Bronchial epithelial cell (primary cell): ENCODE results near the gene PITX3. TPM values are rescaled to one million over a fixed set of nuclear protein-coding genes. Genes with fewer than 3 reads are reported as not detected.
A peak's percentile ranks its signal among the peaks of the same experiment; 100 is the strongest.

Source experiments
- DNase-seq: peaks from one replicate; pipeline ENCODE4 v3.0.0-alpha.2; 2010; ENCODE audit warnings: low read depth
- FAIRE-seq: peaks from 2 replicates; lab custom pipeline; 2011; peaks lifted over from hg19 to GRCh38; lab: Jason Lieb, UNC
- H3K27me3 ChIP-seq: 2 replicates; pipeline ENCODE4 v1.5.1; 2011; ENCODE audit warnings: low read length; ENCODE audit not compliant: control insufficient read depth, insufficient read depth
- H3K36me3 ChIP-seq: 2 replicates; pipeline ENCODE4 v1.5.1; 2011; ENCODE audit warnings: low read length; ENCODE audit not compliant: control insufficient read depth, insufficient read depth
- H3K4me3 ChIP-seq: 2 replicates; pipeline ENCODE4 v1.5.1; 2011; ENCODE audit warnings: mild to moderate bottlenecking, low read depth, low read length, control low read depth
- CTCF ChIP-seq: IDR thresholded peaks from 2 replicates; pipeline ENCODE4 v1.5.1; 2011; ENCODE audit warnings: mild to moderate bottlenecking, moderate library complexity, low read length, control low read depth, inconsistent platforms; ENCODE audit not compliant: insufficient read depth, severe bottlenecking
- total RNA-seq: library from RNA; depleted of rRNA; stranded (reverse); fragments of >200 nt; gene quantifications from 2 replicates; pipeline ENCODE4 v1.2.1, GENCODE V29; 2014

Gene PITX3
- total RNA-seq = not detected in 2 replicates

- FAIRE-seq (no peak), DNase-seq (peak; percentile 82)
- no peaks in the 10 kb centered on the region for H3K36me3 ChIP-seq
Measured at GRCh38 chr10:102241444-102242117, at the start of gene PITX3. Gene PITX3 (minus strand): TSS chr10:102241512. CDS start chr10:102232080, 9,432 bp downstream.

GRCh38 chr10:102289840-102290239 lies 48.5 kb upstream of the PITX3 start:
- no peak for DNase-seq
- Histone ChIP-seq H3K4me3 (no peak overlapping the region), H3K36me3 (no peaks in the 10 kb centered on the region), H3K27me3 (no peaks in the 10 kb centered on the region)
- FAIRE-seq = no peak
- TF ChIP-seq CTCF = no peak

More at GRCh38 chr10:102241444-102242117, at the start of gene PITX3:
- H3K27me3 ChIP-seq = peaks cover 7% of the 10 kb centered on the region
- H3K4me3 ChIP-seq = peak within 1 kb of the TSS; percentile 58
- no peak for TF ChIP-seq CTCF

GRCh38 chr10:102289356-102289755 lies 48.0 kb upstream of the PITX3 start:
- Histone ChIP-seq H3K4me3 (no peak overlapping the region), H3K36me3 (no peaks in the 10 kb centered on the region), H3K27me3 (no peaks in the 10 kb centered on the region)
- FAIRE-seq (no peak), DNase-seq (no peak)
- TF ChIP-seq CTCF = no peak

DNA sequence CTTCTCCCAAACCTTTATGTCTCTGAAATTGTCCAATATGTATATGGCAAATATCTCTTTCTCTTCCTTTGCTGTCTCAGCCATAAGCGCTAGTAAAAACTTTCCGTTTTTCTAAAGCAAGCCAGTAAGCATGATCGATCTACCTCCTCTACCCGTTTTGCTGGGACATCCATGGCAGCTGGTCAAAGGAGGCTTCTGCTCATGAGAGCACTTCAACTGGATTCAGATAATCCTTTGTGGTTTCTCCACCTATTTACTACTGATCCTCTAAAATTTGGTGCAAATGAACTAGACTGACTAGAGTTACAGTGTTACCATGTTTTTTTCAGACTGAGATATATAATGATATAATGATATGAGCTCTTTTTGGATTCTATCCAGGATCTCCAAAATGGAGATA lies 46.7 kb upstream of the PITX3 start:
- no peaks in the 10 kb centered on the region for H3K36me3 ChIP-seq
- DNase-seq (no peak), FAIRE-seq (no peak)
- no peak overlapping the region for H3K4me3 ChIP-seq
- no peak for TF ChIP-seq CTCF
- no peaks in the 10 kb centered on the region for H3K27me3 ChIP-seq

DNA sequence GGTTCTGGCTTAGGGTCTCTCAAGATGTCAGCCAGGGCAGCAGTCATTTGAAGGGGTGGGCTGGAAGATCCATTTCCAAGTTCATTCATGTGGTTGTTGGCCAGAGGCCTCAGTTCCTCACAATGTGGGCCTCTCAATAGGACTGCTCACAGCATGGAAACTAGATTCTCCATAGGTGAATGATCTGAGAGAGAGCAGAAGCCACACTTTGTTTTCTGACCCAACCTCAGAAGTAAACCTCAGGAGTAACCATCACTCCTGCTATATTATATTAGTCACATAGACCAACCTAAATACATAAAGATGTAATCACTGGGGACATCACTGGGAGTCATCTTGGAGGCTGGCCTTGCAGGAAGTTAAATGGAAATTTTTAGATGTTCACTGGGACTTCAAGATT lies 46.2 kb upstream of the PITX3 start:
- H3K27me3 ChIP-seq = no peaks in the 10 kb centered on the region
- H3K4me3 ChIP-seq = no peak overlapping the region
- DNase-seq (no peak), FAIRE-seq (no peak)
- no peaks in the 10 kb centered on the region for H3K36me3 ChIP-seq
- no peak for TF ChIP-seq CTCF

DNA sequence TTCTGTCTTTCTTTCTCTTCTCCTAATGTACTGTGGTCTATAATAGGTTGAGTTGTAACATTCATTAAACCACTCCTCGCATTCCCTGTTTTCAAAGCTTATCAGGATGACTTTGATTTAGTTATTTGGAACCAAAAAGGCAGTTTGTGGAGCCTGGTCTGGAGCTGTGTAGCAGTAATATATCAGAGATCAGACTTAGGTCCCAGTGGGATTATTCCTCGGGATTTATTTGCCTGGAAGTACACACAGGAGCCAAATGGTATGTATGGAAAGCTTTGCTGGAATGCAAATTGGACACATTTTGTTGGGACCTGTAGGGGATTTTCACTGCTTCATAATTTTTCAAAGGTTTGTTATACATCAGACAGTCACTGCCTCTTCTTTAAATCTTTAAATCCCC lies 44.9 kb upstream of the PITX3 start:
- H3K27me3 ChIP-seq = no peaks in the 10 kb centered on the region
- H3K4me3 ChIP-seq = no peak overlapping the region
- no peak for DNase-seq
- no peak for FAIRE-seq
- H3K36me3 ChIP-seq = no peaks in the 10 kb centered on the region
- no peak for TF ChIP-seq CTCF
